ENCODE measurements around the gene ZGLP1. TPM values are rescaled to one million over a fixed set of nuclear protein-coding genes. Genes with fewer than 3 reads are reported as not detected.

ZGLP1 gene
- total RNA-seq, 1 experiment from 2014 or later, result 5.0 TPM

DNA sequence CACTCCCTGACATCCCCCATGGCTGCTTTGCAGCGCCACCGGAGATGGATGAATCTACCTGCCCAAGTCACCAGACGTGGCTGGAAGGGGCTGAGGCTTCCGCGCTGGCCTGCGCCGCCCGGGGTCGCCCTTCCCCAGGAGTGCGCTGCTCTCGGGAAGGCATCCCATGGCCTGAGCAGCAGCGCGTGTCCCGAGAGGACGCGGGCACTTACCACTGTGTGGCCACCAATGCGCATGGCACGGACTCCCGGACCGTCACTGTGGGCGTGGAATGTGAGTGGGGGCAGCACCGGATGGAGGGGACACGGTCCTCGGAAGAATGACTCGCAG, 15.3 kb downstream of the ZGLP1 start:
- intact Hi-C loops (cut with micrococcal nuclease), result no loop called here
- no peak overlapping the region for H3K4me2 ChIP-seq (ENCODE audit: low read length)
- H3K27me3 ChIP-seq (ENCODE audit: insufficient read depth, low read length), result no peaks in the 10 kb centered on the region
- ChIA-PET POLR2A (no interaction called here), CTCF (no interaction called here), RAD21 (ENCODE audit: low non-redundant PET in 1 of 2, low total read pairs in 2 of 2, uncharacterized antibody in 2 of 2, unreplicated experiment in 2 of 2) (no interaction called here)
- peaks cover 2 to 23% of the 10 kb centered on the region in 2 experiments; a peak in 2 of 4 replicates for H3K36me3 ChIP-seq (ENCODE audit: control insufficient read depth in 1 of 2, insufficient read depth in 2 of 2, low read length in 2 of 2)
- DNase-seq (ENCODE audit: low read depth, low spot score), result no peak
- H3K27ac ChIP-seq (ENCODE audit: low read depth, low read length), result no peak overlapping the region; the same call in 1 of the 2 replicates
- TF ChIP-seq CTCF (IDR thresholded peaks at IDR 0.05 in 2 of 3, conservative IDR thresholded peaks at IDR 0.05 in 1 of 3; ENCODE audit: borderline replicate concordance in 1 of 3, insufficient read depth in 1 of 3, low read depth in 2 of 3, low read length in 2 of 3) (no peak), EZH2phosphoT487 (IDR thresholded peaks at IDR 0.05; ENCODE audit: borderline replicate concordance) (no peak), ATF3 (IDR thresholded peaks at IDR 0.05) (no peak)
- H3K9ac ChIP-seq (ENCODE audit: low read length), result no peak overlapping the region
- BruUV-seq (replicated peaks), result no TSS peak
- H3K4me1 ChIP-seq (ENCODE audit: control insufficient read depth in 1 of 2, insufficient read depth in 2 of 2, low read length in 2 of 2), result peaks cover 9 to 36% of the 10 kb centered on the region in 2 experiments
- H3K4me3 ChIP-seq (replicated peaks in 1 of 2; ENCODE audit: low read depth in 1 of 2, low read length in 2 of 2), result no peak overlapping the region
- no peak for ATAC-seq
- no peaks in the 10 kb centered on the region for H3K9me3 ChIP-seq (ENCODE audit: control insufficient read depth in 1 of 2, insufficient read depth in 1 of 2, low read depth in 1 of 2, low read length in 2 of 2)
- peaks cover 16% of the 10 kb centered on the region; the same call in 1 of the 2 replicates for H3K79me2 ChIP-seq (ENCODE audit: insufficient read depth, low read length)
- H3K9me2 ChIP-seq (ENCODE audit: insufficient read depth), result no peaks in the 10 kb centered on the region
- no peaks in the 10 kb centered on the region for H4K20me1 ChIP-seq (ENCODE audit: insufficient read depth)
- H2AFZ ChIP-seq (ENCODE audit: low read depth, low read length, poor library complexity, severe bottlenecking), result no peak overlapping the region

GRCh38 chr19:10293637-10294367, 15.8 kb downstream of the ZGLP1 start:
- Histone ChIP-seq H3K9me3 (ENCODE audit: control insufficient read depth in 1 of 2, insufficient read depth in 1 of 2, low read depth in 1 of 2, low read length in 2 of 2) (no peaks in the 10 kb centered on the region), H3K9ac (ENCODE audit: low read length) (no peak overlapping the region), H3K4me2 (ENCODE audit: low read length) (no peak overlapping the region), H2AFZ (ENCODE audit: low read depth, low read length, poor library complexity, severe bottlenecking) (no peak overlapping the region), H3K27ac (ENCODE audit: low read depth, low read length) (no peak overlapping the region; the same call in 1 of the 2 replicates), H3K4me3 (replicated peaks in 1 of 2; ENCODE audit: low read depth in 1 of 2, low read length in 2 of 2) (no peak overlapping the region), H4K20me1 (ENCODE audit: insufficient read depth) (no peaks in the 10 kb centered on the region), H3K27me3 (ENCODE audit: insufficient read depth, low read length) (no peaks in the 10 kb centered on the region), H3K9me2 (ENCODE audit: insufficient read depth) (no peaks in the 10 kb centered on the region), H3K36me3 (ENCODE audit: control insufficient read depth in 1 of 2, insufficient read depth in 2 of 2, low read length in 2 of 2) (peaks cover 2 to 23% of the 10 kb centered on the region in 2 experiments; a peak in 2 of 4 replicates), H3K79me2 (ENCODE audit: insufficient read depth, low read length) (peaks cover 16% of the 10 kb centered on the region; the same call in 1 of the 2 replicates), H3K4me1 (ENCODE audit: control insufficient read depth in 1 of 2, insufficient read depth in 2 of 2, low read length in 2 of 2) (peaks cover 9 to 42% of the 10 kb centered on the region in 2 experiments)
- DNase-seq (ENCODE audit: low read depth, low spot score), result no peak
- no TSS peak for BruUV-seq (replicated peaks)
- TF ChIP-seq TCF7L2 (IDR thresholded peaks at IDR 0.05; ENCODE audit: borderline replicate concordance, extremely low read depth, insufficient read depth, insufficient read length) (no peak), EGR1 (IDR thresholded peaks at IDR 0.05; ENCODE audit: low read depth) (no peak), SRF (IDR thresholded peaks at IDR 0.05; ENCODE audit: low read depth) (no peak), YY1 (IDR thresholded peaks at IDR 0.05; ENCODE audit: extremely low read depth, insufficient replicate concordance, low read depth, low read length) (no peak), SIN3A (IDR thresholded peaks at IDR 0.05; ENCODE audit: low read depth) (no peak), CEBPB (IDR thresholded peaks at IDR 0.05; ENCODE audit: low read depth) (no peak), EZH2 (IDR thresholded peaks at IDR 0.05) (no peak), MAX (IDR thresholded peaks at IDR 0.05) (no peak), FOSL1 (IDR thresholded peaks at IDR 0.05; ENCODE audit: low read depth) (no peak), SP1 (IDR thresholded peaks at IDR 0.05; ENCODE audit: low read depth) (no peak)
- TF ChIP-seq, protein P1, sequence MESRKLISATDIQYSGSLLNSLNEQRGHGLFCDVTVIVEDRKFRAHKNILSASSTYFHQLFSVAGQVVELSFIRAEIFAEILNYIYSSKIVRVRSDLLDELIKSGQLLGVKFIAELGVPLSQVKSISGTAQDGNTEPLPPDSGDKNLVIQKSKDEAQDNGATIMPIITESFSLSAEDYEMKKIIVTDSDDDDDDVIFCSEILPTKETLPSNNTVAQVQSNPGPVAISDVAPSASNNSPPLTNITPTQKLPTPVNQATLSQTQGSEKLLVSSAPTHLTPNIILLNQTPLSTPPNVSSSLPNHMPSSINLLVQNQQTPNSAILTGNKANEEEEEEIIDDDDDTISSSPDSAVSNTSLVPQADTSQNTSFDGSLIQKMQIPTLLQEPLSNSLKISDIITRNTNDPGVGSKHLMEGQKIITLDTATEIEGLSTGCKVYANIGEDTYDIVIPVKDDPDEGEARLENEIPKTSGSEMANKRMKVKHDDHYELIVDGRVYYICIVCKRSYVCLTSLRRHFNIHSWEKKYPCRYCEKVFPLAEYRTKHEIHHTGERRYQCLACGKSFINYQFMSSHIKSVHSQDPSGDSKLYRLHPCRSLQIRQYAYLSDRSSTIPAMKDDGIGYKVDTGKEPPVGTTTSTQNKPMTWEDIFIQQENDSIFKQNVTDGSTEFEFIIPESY (IDR thresholded peaks at IDR 0.05; ENCODE audit: extremely low read depth, insufficient replicate concordance, low read length), result no peak
- intact Hi-C loops (cut with micrococcal nuclease), result no loop called here
- ChIA-PET RAD21 (ENCODE audit: low non-redundant PET in 1 of 2, low total read pairs in 2 of 2, uncharacterized antibody in 2 of 2, unreplicated experiment in 2 of 2) (no interaction called here), CTCF (no interaction called here), POLR2A (no interaction called here)
- ATAC-seq, result no peak

Measured in HCT116 (cell line).